ENCODE data around the gene CPB2.

CPB2 gene

GRCh38 chr13:46104868-46105267 is at the start of gene CPB2:
CPB2 (minus strand) TSS chr13:46105033; CDS start chr13:46105009, 24 bp downstream.
- DNase-seq (ENCODE audit: low read depth) = no peak

GRCh38 chr13:46154136-46154801 is 49.4 kb upstream of the CPB2 start:
- no peak for DNase-seq (ENCODE audit: low read depth)

- DNase-seq (ENCODE audit: low read depth) = no peak
These were observed 47.9 kb upstream of the CPB2 start for GRCh38 chr13:46152627-46153328.

- DNase-seq (ENCODE audit: low read depth) = no peak
These were observed 45.4 kb upstream of the CPB2 start for GRCh38 chr13:46150134-46150693.

GRCh38 chr13:46149272-46150133 is 44.7 kb upstream of the CPB2 start:
- no peak for DNase-seq (ENCODE audit: low read depth)

GRCh38 chr13:46146898-46147297 is 42.1 kb upstream of the CPB2 start:
- no peak for DNase-seq (ENCODE audit: low read depth)

- no peak for DNase-seq (ENCODE audit: low read depth)
These were observed 41.1 kb upstream of the CPB2 start for GRCh38 chr13:46145950-46146349.

- no peak for DNase-seq (ENCODE audit: low read depth)
These were observed 40.3 kb upstream of the CPB2 start for GRCh38 chr13:46145135-46145534.

GRCh38 chr13:46143184-46143701 is 38.4 kb upstream of the CPB2 start:
- no peak for DNase-seq (ENCODE audit: low read depth)

GRCh38 chr13:46142776-46143175 is 37.9 kb upstream of the CPB2 start:
- DNase-seq (ENCODE audit: low read depth) = no peak

GRCh38 chr13:46140044-46140443 is 35.2 kb upstream of the CPB2 start:
- DNase-seq (ENCODE audit: low read depth) = no peak

GRCh38 chr13:46137627-46138317 is 32.9 kb upstream of the CPB2 start:
- no peak for DNase-seq (ENCODE audit: low read depth)

- no peak for DNase-seq (ENCODE audit: low read depth)
These were observed 31.9 kb upstream of the CPB2 start for GRCh38 chr13:46136688-46137087.

GRCh38 chr13:46134961-46135522 is 30.2 kb upstream of the CPB2 start:
- no peak for DNase-seq (ENCODE audit: low read depth)

- no peak for DNase-seq (ENCODE audit: low read depth)
These were observed 29.7 kb upstream of the CPB2 start for GRCh38 chr13:46134494-46134893.

GRCh38 chr13:46132109-46132508 is 27.3 kb upstream of the CPB2 start:
- no peak for DNase-seq (ENCODE audit: low read depth)

GRCh38 chr13:46131705-46132104 is 26.9 kb upstream of the CPB2 start:
- DNase-seq (ENCODE audit: low read depth) = no peak

GRCh38 chr13:46129955-46130618 is 25.3 kb upstream of the CPB2 start:
- no peak for DNase-seq (ENCODE audit: low read depth)

GRCh38 chr13:46129124-46129523 is 24.3 kb upstream of the CPB2 start:
- DNase-seq (ENCODE audit: low read depth) = no peak

- DNase-seq (ENCODE audit: low read depth) = no peak
These were observed 22.7 kb upstream of the CPB2 start for GRCh38 chr13:46127358-46128023.
